ENCODE data around the gene TRIM69.

TRIM69 gene

DNA sequence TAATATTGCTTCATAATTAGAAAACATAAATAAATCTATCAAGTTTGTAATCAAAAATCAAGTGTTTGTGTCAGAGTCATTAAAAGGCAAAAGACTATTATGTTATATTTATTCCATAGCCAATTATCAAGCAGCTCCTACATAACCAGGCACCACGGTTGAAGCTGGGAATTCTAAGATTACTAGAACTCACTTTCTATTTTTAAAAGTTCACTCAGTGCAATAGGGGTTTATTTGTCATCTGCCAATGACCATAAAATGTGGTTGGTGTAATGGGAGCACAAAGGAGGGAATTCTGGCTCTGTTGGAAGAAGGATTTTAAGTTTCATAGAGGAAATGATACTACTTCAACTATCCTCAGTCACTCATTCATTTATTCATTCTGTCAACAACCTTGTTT lies 57.7 kb downstream of the TRIM69 start:
- DNase-seq = no peak
- H3K4me3 ChIP-seq (ENCODE audit: control insufficient read depth in 1 of 7, extremely low read depth in 1 of 7, insufficient read depth in 4 of 7, low read depth in 2 of 7, low read length in 6 of 7) = no peak overlapping the region
- H3K27ac ChIP-seq (ENCODE audit: insufficient read depth in 1 of 2, low read depth in 1 of 2, low read length in 2 of 2, poor library complexity in 1 of 2, severe bottlenecking in 2 of 2) = no peak overlapping the region
- no peaks in the 10 kb centered on the region for H3K9me3 ChIP-seq (ENCODE audit: control extremely low read depth in 1 of 5, control insufficient read depth in 4 of 5, insufficient read depth in 2 of 5, low read depth in 1 of 5, low read length in 4 of 5)
- CTCF ChIA-PET = interaction anchor here (1.5 kb wide), 1 partner anchor 13 kb away, joined by 3 read pairs; no protein-coding TSS in a partner anchor
- POLR2A ChIA-PET = no interaction called here
- H3K27me3 ChIP-seq (replicated peaks in 2 of 5; ENCODE audit: control insufficient read depth in 4 of 5, insufficient read depth in 5 of 5, low read length in 4 of 5) = no peaks in the 10 kb centered on the region
- no peaks in the 10 kb centered on the region for H3K36me3 ChIP-seq (ENCODE audit: control insufficient read depth in 4 of 4, insufficient read depth in 4 of 4, low read length in 3 of 4)
- no CpG with 5 or more reads among the region's 1 CpG for WGBS (ENCODE audit: insufficient coverage)
- peaks cover 3 to 7% (median 6%) of the 10 kb centered on the region in 4 experiments for H3K4me1 ChIP-seq (ENCODE audit: control extremely low read depth in 1 of 4, control insufficient read depth in 4 of 4, insufficient read depth in 4 of 4, low read length in 3 of 4)

DNA sequence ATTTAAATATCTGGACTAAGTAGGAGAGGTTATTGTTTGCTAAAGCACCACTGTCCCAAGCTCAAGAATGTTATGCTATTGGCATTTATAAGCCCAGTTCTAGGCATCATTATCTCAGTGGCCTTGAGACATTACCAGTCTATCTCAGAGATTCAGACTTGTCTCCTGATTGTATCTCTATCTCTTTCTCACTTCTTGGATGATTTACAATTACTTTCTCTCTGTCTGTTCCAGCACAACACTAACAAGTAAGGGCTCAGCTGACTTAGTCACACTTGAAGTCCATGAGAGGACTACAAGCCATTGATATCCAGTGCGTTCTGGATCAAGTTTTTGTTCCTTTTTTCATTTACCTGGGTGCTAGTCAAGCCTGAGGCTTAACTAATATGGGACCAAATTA lies 60.2 kb downstream of the TRIM69 start:
- 100% methylated on average over 1 of the region's 1 CpG for WGBS (ENCODE audit: insufficient coverage)
- H3K36me3 ChIP-seq (ENCODE audit: control insufficient read depth in 4 of 4, insufficient read depth in 4 of 4, low read length in 3 of 4) = no peaks in the 10 kb centered on the region
- no peaks in the 10 kb centered on the region for H3K9me3 ChIP-seq (ENCODE audit: control extremely low read depth in 1 of 5, control insufficient read depth in 4 of 5, insufficient read depth in 2 of 5, low read depth in 1 of 5, low read length in 4 of 5)
- ChIA-PET POLR2A (no interaction called here), CTCF (no interaction called here)
- H3K4me1 ChIP-seq (ENCODE audit: control extremely low read depth in 1 of 4, control insufficient read depth in 4 of 4, insufficient read depth in 4 of 4, low read length in 3 of 4) = no peaks in the 10 kb centered on the region
- H3K27me3 ChIP-seq (replicated peaks in 2 of 5; ENCODE audit: control insufficient read depth in 4 of 5, insufficient read depth in 5 of 5, low read length in 4 of 5) = no peaks in the 10 kb centered on the region
- no peak overlapping the region for H3K4me3 ChIP-seq (ENCODE audit: control insufficient read depth in 1 of 7, extremely low read depth in 1 of 7, insufficient read depth in 4 of 7, low read depth in 2 of 7, low read length in 6 of 7)
- H3K27ac ChIP-seq (ENCODE audit: insufficient read depth in 1 of 2, low read depth in 1 of 2, low read length in 2 of 2, poor library complexity in 1 of 2, severe bottlenecking in 2 of 2) = no peak overlapping the region
- no peak for DNase-seq

DNA sequence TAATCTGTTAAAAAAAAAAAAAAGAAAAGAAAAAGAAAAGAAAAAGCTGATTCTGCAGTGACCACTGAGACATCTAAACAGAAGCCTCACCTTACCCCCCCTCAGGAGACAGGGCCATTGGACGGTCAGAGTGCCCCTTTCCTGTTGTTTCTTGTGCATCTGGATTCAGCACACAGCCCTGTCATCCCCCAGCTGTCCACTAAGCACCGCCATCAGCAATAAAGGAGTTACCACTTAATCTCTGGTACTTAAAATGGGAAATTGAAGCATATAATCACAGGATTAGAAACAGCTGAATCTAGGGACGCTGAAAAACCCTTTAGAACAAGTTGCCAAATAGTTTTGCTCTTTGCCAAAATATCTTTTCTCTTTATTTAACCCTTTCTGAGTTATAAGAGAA lies 62.5 kb downstream of the TRIM69 start:
- no peak overlapping the region for H3K4me3 ChIP-seq (ENCODE audit: control insufficient read depth in 1 of 7, extremely low read depth in 1 of 7, insufficient read depth in 4 of 7, low read depth in 2 of 7, low read length in 6 of 7)
- no peak overlapping the region for H3K27ac ChIP-seq (ENCODE audit: insufficient read depth in 1 of 2, low read depth in 1 of 2, low read length in 2 of 2, poor library complexity in 1 of 2, severe bottlenecking in 2 of 2)
- H3K4me1 ChIP-seq (ENCODE audit: control extremely low read depth in 1 of 4, control insufficient read depth in 4 of 4, insufficient read depth in 4 of 4, low read length in 3 of 4) = peaks cover 0 to 6% (median 0%) of the 10 kb centered on the region in 4 experiments
- DNase-seq = peak in 2 of 3 donors; percentile 25 to 28
- CTCF ChIA-PET = interaction anchor here (1.6 kb wide), 1 partner anchor 10 kb away, joined by 7 read pairs; no protein-coding TSS in a partner anchor
- H3K36me3 ChIP-seq (ENCODE audit: control insufficient read depth in 4 of 4, insufficient read depth in 4 of 4, low read length in 3 of 4) = no peaks in the 10 kb centered on the region
- H3K27me3 ChIP-seq (replicated peaks in 2 of 5; ENCODE audit: control insufficient read depth in 4 of 5, insufficient read depth in 5 of 5, low read length in 4 of 5) = no peaks in the 10 kb centered on the region
- no peaks in the 10 kb centered on the region for H3K9me3 ChIP-seq (ENCODE audit: control extremely low read depth in 1 of 5, control insufficient read depth in 4 of 5, insufficient read depth in 2 of 5, low read depth in 1 of 5, low read length in 4 of 5)
- POLR2A ChIA-PET = no interaction called here
- WGBS (ENCODE audit: insufficient coverage) = 50% methylated on average over 2 of the region's 3 CpGs

GRCh38 chr15:44801364-44801763 lies 65.0 kb downstream of the TRIM69 start:
- no peaks in the 10 kb centered on the region for H3K36me3 ChIP-seq (ENCODE audit: control insufficient read depth in 4 of 4, insufficient read depth in 4 of 4, low read length in 3 of 4)
- H3K27me3 ChIP-seq (replicated peaks in 2 of 5; ENCODE audit: control insufficient read depth in 4 of 5, insufficient read depth in 5 of 5, low read length in 4 of 5) = no peaks in the 10 kb centered on the region
- no peak for DNase-seq
- 100% methylated on average over 3 of the region's 5 CpGs for WGBS (ENCODE audit: insufficient coverage)
- no peaks in the 10 kb centered on the region for H3K9me3 ChIP-seq (ENCODE audit: control extremely low read depth in 1 of 5, control insufficient read depth in 4 of 5, insufficient read depth in 2 of 5, low read depth in 1 of 5, low read length in 4 of 5)
- no peak overlapping the region for H3K27ac ChIP-seq (ENCODE audit: insufficient read depth in 1 of 2, low read depth in 1 of 2, low read length in 2 of 2, poor library complexity in 1 of 2, severe bottlenecking in 2 of 2)
- peaks cover 0 to 6% (median 0%) of the 10 kb centered on the region in 4 experiments for H3K4me1 ChIP-seq (ENCODE audit: control extremely low read depth in 1 of 4, control insufficient read depth in 4 of 4, insufficient read depth in 4 of 4, low read length in 3 of 4)
- ChIA-PET CTCF (no interaction called here), POLR2A (no interaction called here)
- no peak overlapping the region for H3K4me3 ChIP-seq (ENCODE audit: control insufficient read depth in 1 of 7, extremely low read depth in 1 of 7, insufficient read depth in 4 of 7, low read depth in 2 of 7, low read length in 6 of 7)

GRCh38 chr15:44801797-44802196 lies 65.5 kb downstream of the TRIM69 start:
- POLR2A ChIA-PET = no interaction called here
- CTCF ChIA-PET = no interaction called here
- no peaks in the 10 kb centered on the region for H3K27me3 ChIP-seq (replicated peaks in 2 of 5; ENCODE audit: control insufficient read depth in 4 of 5, insufficient read depth in 5 of 5, low read length in 4 of 5)

GRCh38 chr15:44802336-44802735 lies 66.0 kb downstream of the TRIM69 start:
- peak in 2 of 3 donors; percentile 46 to 59 for DNase-seq
- Histone ChIP-seq H3K27ac (ENCODE audit: insufficient read depth in 1 of 2, low read depth in 1 of 2, low read length in 2 of 2, poor library complexity in 1 of 2, severe bottlenecking in 2 of 2) (no peak overlapping the region), H3K4me3 (ENCODE audit: control insufficient read depth in 1 of 7, extremely low read depth in 1 of 7, insufficient read depth in 4 of 7, low read depth in 2 of 7, low read length in 6 of 7) (no peak overlapping the region), H3K27me3 (replicated peaks in 2 of 5; ENCODE audit: control insufficient read depth in 4 of 5, insufficient read depth in 5 of 5, low read length in 4 of 5) (no peaks in the 10 kb centered on the region), H3K4me1 (ENCODE audit: control extremely low read depth in 1 of 4, control insufficient read depth in 4 of 4, insufficient read depth in 4 of 4, low read length in 3 of 4) (peaks cover 0 to 6% (median 0%) of the 10 kb centered on the region in 4 experiments), H3K36me3 (ENCODE audit: control insufficient read depth in 4 of 4, insufficient read depth in 4 of 4, low read length in 3 of 4) (no peaks in the 10 kb centered on the region), H3K9me3 (ENCODE audit: control extremely low read depth in 1 of 5, control insufficient read depth in 4 of 5, insufficient read depth in 2 of 5, low read depth in 1 of 5, low read length in 4 of 5) (no peaks in the 10 kb centered on the region)
- ChIA-PET CTCF (no interaction called here), POLR2A (no interaction called here)
- no CpG with 5 or more reads among the region's 1 CpG for WGBS (ENCODE audit: insufficient coverage)

More at GRCh38 chr15:44801797-44802196, 65.5 kb downstream of the TRIM69 start:
- no peak overlapping the region for H3K4me3 ChIP-seq (ENCODE audit: control insufficient read depth in 1 of 7, extremely low read depth in 1 of 7, insufficient read depth in 4 of 7, low read depth in 2 of 7, low read length in 6 of 7)
- DNase-seq = no peak
- peaks cover 0 to 6% (median 0%) of the 10 kb centered on the region in 4 experiments for H3K4me1 ChIP-seq (ENCODE audit: control extremely low read depth in 1 of 4, control insufficient read depth in 4 of 4, insufficient read depth in 4 of 4, low read length in 3 of 4)
- H3K27ac ChIP-seq (ENCODE audit: insufficient read depth in 1 of 2, low read depth in 1 of 2, low read length in 2 of 2, poor library complexity in 1 of 2, severe bottlenecking in 2 of 2) = no peak overlapping the region
- no peaks in the 10 kb centered on the region for H3K9me3 ChIP-seq (ENCODE audit: control extremely low read depth in 1 of 5, control insufficient read depth in 4 of 5, insufficient read depth in 2 of 5, low read depth in 1 of 5, low read length in 4 of 5)
- H3K36me3 ChIP-seq (ENCODE audit: control insufficient read depth in 4 of 4, insufficient read depth in 4 of 4, low read length in 3 of 4) = no peaks in the 10 kb centered on the region

GRCh38 chr15:44804298-44805046 lies 68.1 kb downstream of the TRIM69 start:
- CTCF ChIA-PET = no interaction called here
- Histone ChIP-seq H3K4me1 (ENCODE audit: control extremely low read depth in 1 of 4, control insufficient read depth in 4 of 4, insufficient read depth in 4 of 4, low read length in 3 of 4) (peaks cover 0 to 6% (median 0%) of the 10 kb centered on the region in 4 experiments), H3K27me3 (replicated peaks in 2 of 5; ENCODE audit: control insufficient read depth in 4 of 5, insufficient read depth in 5 of 5, low read length in 4 of 5) (no peaks in the 10 kb centered on the region), H3K36me3 (ENCODE audit: control insufficient read depth in 4 of 4, insufficient read depth in 4 of 4, low read length in 3 of 4) (no peaks in the 10 kb centered on the region), H3K4me3 (ENCODE audit: control insufficient read depth in 1 of 7, extremely low read depth in 1 of 7, insufficient read depth in 4 of 7, low read depth in 2 of 7, low read length in 6 of 7) (no peak overlapping the region), H3K27ac (ENCODE audit: insufficient read depth in 1 of 2, low read depth in 1 of 2, low read length in 2 of 2, poor library complexity in 1 of 2, severe bottlenecking in 2 of 2) (no peak overlapping the region), H3K9me3 (ENCODE audit: control extremely low read depth in 1 of 5, control insufficient read depth in 4 of 5, insufficient read depth in 2 of 5, low read depth in 1 of 5, low read length in 4 of 5) (no peaks in the 10 kb centered on the region)
- 85% methylated on average over 4 of the region's 4 CpGs for WGBS (ENCODE audit: insufficient coverage)
- no peak for DNase-seq
- POLR2A ChIA-PET = no interaction called here

All from common myeloid progenitor, CD34-positive (primary cell).